ENCODE results near the gene PGA3. TPM values are rescaled to one million over a fixed set of nuclear protein-coding genes. Genes with fewer than 3 reads are reported as not detected.

PGA3 gene
- total and polyA plus RNA-seq, 2 of the 8 experiments (the other 6 are each of a cell fraction or from before 2014, with no cell fraction given) = not detected

GRCh38 chr11:61170566-61170965 is 32.7 kb upstream of the PGA3 start:
- POLR2A ChIA-PET (ENCODE audit: partially characterized antibody) = interaction anchor here (0.6 to 1.4 kb wide), 3 partner anchors 18 to 48 kb away, joined by 3 to 5 read pairs (median 4); no protein-coding TSS in a partner anchor
- H4K91ac ChIP-seq (replicated peaks; ENCODE audit: insufficient read length, low read length) = no peak overlapping the region
- H3K79me2 ChIP-seq (ENCODE audit: control insufficient read depth in 1 of 2, insufficient read depth in 2 of 2, low read length in 2 of 2) = no peaks in the 10 kb centered on the region
- no peak overlapping the region for H2BK20ac ChIP-seq (ENCODE audit: low read length)
- CTCF ChIA-PET (ENCODE audit: partially characterized antibody) = interaction anchor here (1.0 to 2.9 kb wide), 5 partner anchors 9 to 22 kb away, joined by 5 to 11 read pairs (median 5); no protein-coding TSS in a partner anchor
- H3K9me3 ChIP-seq (ENCODE audit: insufficient read depth in 2 of 2, low read depth in 1 of 2, low read length in 1 of 2) = peaks cover 3 to 4% of the 10 kb centered on the region in 2 experiments; a peak in 1 of 4 replicates
- H3K4me3 ChIP-seq (ENCODE audit: extremely low read depth in 1 of 4, insufficient read depth in 2 of 4, low read depth in 3 of 4, low read length in 4 of 4) = no peak overlapping the region
- H4K5ac ChIP-seq (ENCODE audit: insufficient read length, low read depth, low read length) = no peak overlapping the region
- no peak overlapping the region for H2BK120ac ChIP-seq (replicated peaks; ENCODE audit: low read depth, low read length)
- H3K4me1 ChIP-seq (replicated peaks in 1 of 4; ENCODE audit: control insufficient read depth in 3 of 4, insufficient read depth in 4 of 4, low read length in 3 of 4) = no peaks in the 10 kb centered on the region
- H3K79me1 ChIP-seq (ENCODE audit: low read depth, low read length) = no peaks in the 10 kb centered on the region
- H3K9ac ChIP-seq (replicated peaks in 1 of 4; ENCODE audit: extremely low read depth in 1 of 4, low read depth in 3 of 4, low read length in 3 of 4) = no peak overlapping the region
- H3K56ac ChIP-seq (replicated peaks; ENCODE audit: insufficient read length, low read depth, low read length) = no peak overlapping the region
- H4K20me1 ChIP-seq (replicated peaks in 1 of 2; ENCODE audit: control insufficient read depth in 1 of 2, insufficient read depth in 2 of 2, low read length in 2 of 2) = peaks cover 0 to 1% of the 10 kb centered on the region in 2 experiments
- H3K4ac ChIP-seq (replicated peaks; ENCODE audit: insufficient read length, low read depth, low read length) = no peak overlapping the region
- H3K27ac ChIP-seq (ENCODE audit: low read depth, low read length) = no peak overlapping the region
- DNase-seq (ENCODE audit: low read depth in 1 of 2, low spot score in 2 of 2) (no peak), FAIRE-seq (no peak)
- H2BK15ac ChIP-seq (ENCODE audit: low read length) = no peak overlapping the region
- H2AK5ac ChIP-seq (ENCODE audit: low read depth, low read length) = no peak overlapping the region
- no peak overlapping the region; the same call in 1 of the 2 replicates for H4K8ac ChIP-seq (ENCODE audit: extremely low read depth, insufficient read depth, low read length)
- no peak overlapping the region for H3K4me2 ChIP-seq (ENCODE audit: insufficient read depth in 1 of 2, low read depth in 2 of 2, low read length in 2 of 2)
- 0 out of 7 replicates have a peak, but pooled peaks cover 0 to 3% (median 0%) of the 10 kb centered on the region in 4 experiments for H3K27me3 ChIP-seq (replicated peaks in 1 of 4; ENCODE audit: control insufficient read depth in 3 of 4, extremely low read depth in 1 of 4, insufficient read depth in 3 of 4, low read length in 3 of 4)
- H3K23ac ChIP-seq (ENCODE audit: insufficient read length) = no peak overlapping the region
- H2BK12ac ChIP-seq (ENCODE audit: low read depth, low read length) = no peak overlapping the region
- no peak overlapping the region for H2BK5ac ChIP-seq (ENCODE audit: low read depth, low read length)
- no peak overlapping the region for H3K14ac ChIP-seq (ENCODE audit: insufficient read length)
- H2AFZ ChIP-seq (ENCODE audit: low read length) = no peak overlapping the region
- H3K36me3 ChIP-seq (ENCODE audit: control insufficient read depth in 2 of 4, insufficient read depth in 4 of 4, low read length in 3 of 4) = no peaks in the 10 kb centered on the region
- H3K23me2 ChIP-seq (ENCODE audit: low read depth, low read length) = no peaks in the 10 kb centered on the region
- 94% methylated on average over 8 of the region's 9 CpGs; no CpG with 5 or more reads in 1 of the 2 experiments for WGBS, 2 experiments (ENCODE audit: extremely low coverage in 1 of 2, insufficient coverage in 1 of 2, insufficient read length in 1 of 2, insufficient replicate concordance in 2 of 2, low coverage in 1 of 2, low lambda C conversion rate in 2 of 2, missing lambda C conversion rate in 1 of 2)
- H3K18ac ChIP-seq (ENCODE audit: extremely low read depth, low read length) = no peak overlapping the region
- no peak for TF ChIP-seq TEAD4 (IDR thresholded peaks at IDR 0.05; ENCODE audit: low read depth, low read length)
- TF ChIP-seq TAF1 (IDR thresholded peaks at IDR 0.05; ENCODE audit: low read depth, low read length) = no peak
- no peak for TF ChIP-seq TCF12 (IDR thresholded peaks at IDR 0.05; ENCODE audit: low read depth, low read length)
- TF ChIP-seq GTF2F1 (IDR thresholded peaks at IDR 0.05; ENCODE audit: borderline replicate concordance, low read depth, low read length) = no peak
- no peak for TF ChIP-seq POLR2A (IDR thresholded peaks at IDR 0.05; ENCODE audit: control extremely low read depth in 1 of 2, low read depth in 2 of 2, low read length in 2 of 2)
- TF ChIP-seq RBBP5 (IDR thresholded peaks at IDR 0.05; ENCODE audit: borderline replicate concordance, low read depth, low read length) = no peak
- no peak for TF ChIP-seq FOSL1 (IDR thresholded peaks at IDR 0.05; ENCODE audit: insufficient read depth, low read depth, low read length)
- TF ChIP-seq KDM1A (IDR thresholded peaks at IDR 0.05; ENCODE audit: borderline replicate concordance, low read length) = no peak
- TF ChIP-seq POLR2AphosphoS5 (IDR thresholded peaks at IDR 0.05; ENCODE audit: low read depth, low read length) = no peak
- TF ChIP-seq SP4 (IDR thresholded peaks at IDR 0.05; ENCODE audit: low read length) = no peak

All from H1 (cell line).